DMS79 (cell line): ENCODE results near the gene C12orf60.
"Not testable (repeated sequence)": the region's sequence is repeated elsewhere in the genome, so short reads cannot be mapped to it uniquely, and the experiment has no call there.

ENCODE experiments used
- DNase-seq: peaks from one replicate; lab custom pipeline; 2025; lab: John Stamatoyannopoulos, UW

C12orf60 gene

GRCh38 chr12:14803011-14803829, at the start of gene C12orf60, which contains the start of gene WBP11:
C12orf60 (plus strand) TSS chr12:14803670; CDS start chr12:14822936, 19,266 bp downstream.
WBP11 (minus strand) TSS chr12:14803478; CDS start chr12:14801383, 2,095 bp downstream.
- DNase-seq, result peak; percentile 98

GRCh38 chr12:14756334-14757143, 46.9 kb upstream of the C12orf60 start:
- no peak for DNase-seq

- DNase-seq, result not testable (repeated sequence)
Measured at GRCh38 chr12:14759711-14760280, 43.7 kb upstream of the C12orf60 start.

- no peak for DNase-seq
Measured at GRCh38 chr12:14765398-14765797, 38.1 kb upstream of the C12orf60 start.

GRCh38 chr12:14766020-14766419, 37.5 kb upstream of the C12orf60 start:
- not testable (repeated sequence) for DNase-seq

GRCh38 chr12:14766649-14767215, 36.7 kb upstream of the C12orf60 start:
- DNase-seq, result no peak

- no peak for DNase-seq
Measured at GRCh38 chr12:14767617-14768016, 35.9 kb upstream of the C12orf60 start.

- peak; percentile 4 for DNase-seq
Measured at GRCh38 chr12:14768823-14769405, 34.6 kb upstream of the C12orf60 start.

- no peak for DNase-seq
Measured at GRCh38 chr12:14769466-14769968, 34.0 kb upstream of the C12orf60 start.

GRCh38 chr12:14769969-14770495, 33.4 kb upstream of the C12orf60 start:
- peak; percentile 87 for DNase-seq

GRCh38 chr12:14770496-14771461, 32.7 kb upstream of the C12orf60 start:
- DNase-seq, result peak; percentile 81

- DNase-seq, result peak; percentile 3
Measured at GRCh38 chr12:14771651-14772137, 31.8 kb upstream of the C12orf60 start.

- DNase-seq, result no peak
Measured at GRCh38 chr12:14772946-14773345, 30.5 kb upstream of the C12orf60 start.

GRCh38 chr12:14773685-14774073, 29.8 kb upstream of the C12orf60 start:
- DNase-seq, result no peak

- no peak for DNase-seq
Measured at GRCh38 chr12:14774074-14774905, 29.2 kb upstream of the C12orf60 start.

GRCh38 chr12:14774906-14775635, 28.4 kb upstream of the C12orf60 start:
- no peak for DNase-seq

GRCh38 chr12:14775636-14775980, 27.9 kb upstream of the C12orf60 start:
- no peak for DNase-seq

GRCh38 chr12:14776236-14776961, 27.1 kb upstream of the C12orf60 start:
- no peak for DNase-seq
